Stimulated activated CD4-positive, alpha-beta T cell treated with anti-CD3 and anti-CD28 coated beads, Interleukin-4, amount 100 ng/mL, for 1 hour (primary cell): ENCODE data around the gene GAPVD1.
"Not testable (repeated sequence)": the region's sequence is repeated elsewhere in the genome, so short reads cannot be mapped to it uniquely, and the experiment has no call there.

Source experiments
- DNase-seq: peaks from one replicate; pipeline ENCODE4 v3.0.0-alpha.2; 2020

Gene GAPVD1

DNA sequence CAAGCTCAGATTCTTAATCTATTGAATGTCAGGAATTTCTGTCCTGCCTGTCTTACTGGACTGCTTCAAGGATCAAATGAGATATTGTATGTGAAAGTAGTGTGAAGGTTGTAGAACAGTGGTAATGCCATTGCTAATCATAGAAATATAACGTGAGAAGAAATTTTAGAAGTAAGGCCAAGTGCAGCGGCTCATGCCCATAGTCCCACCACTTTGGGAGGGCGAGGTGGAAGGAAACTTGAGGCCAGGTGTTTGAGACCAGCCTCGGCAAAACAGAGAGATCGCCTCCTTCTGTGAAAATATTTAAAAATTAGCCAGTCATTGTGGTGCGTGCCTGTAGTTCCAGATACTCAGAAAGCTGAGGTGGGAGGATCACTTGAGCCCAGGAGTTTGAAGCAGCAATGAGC lies 15.4 kb upstream of the GAPVD1 start:
- DNase-seq = no peak

DNA sequence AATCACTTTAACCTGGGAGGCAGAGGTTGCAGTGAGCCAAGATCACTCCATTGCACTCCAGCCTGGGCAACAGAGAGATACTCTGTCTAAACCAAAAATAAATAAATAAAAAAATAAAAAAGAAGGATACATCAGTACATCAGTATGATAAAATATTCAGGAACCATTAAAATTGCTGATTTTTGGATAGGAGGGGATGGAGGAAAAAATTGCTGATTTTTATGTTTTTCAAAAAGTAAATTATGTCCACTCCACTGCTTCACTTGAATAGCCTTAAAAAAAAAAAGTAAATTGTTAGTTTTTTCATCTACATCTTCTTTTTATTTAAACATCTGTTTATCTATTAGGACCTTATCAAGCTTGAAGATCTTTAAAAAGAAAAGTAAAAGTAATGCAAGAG lies 7.4 kb upstream of the GAPVD1 start:
- no peak for DNase-seq

DNA sequence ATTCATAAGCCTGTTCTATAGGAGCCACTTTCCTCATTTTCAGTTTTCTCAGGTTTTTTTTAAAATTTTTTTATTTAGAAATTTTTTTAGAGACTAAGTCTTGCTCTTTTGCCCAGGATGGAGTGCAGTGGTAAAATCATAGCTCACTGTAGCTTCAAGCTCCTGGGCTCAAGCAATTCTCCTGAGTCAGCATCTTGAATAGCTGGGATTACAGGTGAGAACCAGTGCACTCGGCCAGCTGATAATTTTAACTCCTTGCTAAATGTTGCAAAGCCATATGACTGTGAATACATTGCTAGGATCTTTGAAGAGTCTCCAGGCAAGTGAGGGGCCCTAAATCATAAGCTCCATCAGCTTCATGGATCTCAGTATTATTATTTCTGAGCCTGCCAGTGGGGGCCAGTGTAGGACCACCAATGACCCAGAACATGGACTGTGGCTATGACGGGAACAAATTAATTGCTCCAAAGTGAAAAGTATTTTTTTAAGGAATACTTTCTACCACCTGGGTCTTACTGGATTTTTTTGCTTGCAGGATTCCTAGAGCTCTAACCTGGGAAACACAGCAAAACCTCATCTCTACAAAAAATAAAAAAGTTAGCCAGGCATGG lies 5.7 kb upstream of the GAPVD1 start:
- DNase-seq = no peak

- DNase-seq = no peak
Observed at GRCh38 chr9:125258160-125258785, 3.4 kb upstream of the GAPVD1 start.

- DNase-seq = no peak
Observed at GRCh38 chr9:125258832-125259534, 2.6 kb upstream of the GAPVD1 start.

GRCh38 chr9:125260561-125260960 lies 1.1 kb upstream of the GAPVD1 start:
- no peak for DNase-seq

DNA sequence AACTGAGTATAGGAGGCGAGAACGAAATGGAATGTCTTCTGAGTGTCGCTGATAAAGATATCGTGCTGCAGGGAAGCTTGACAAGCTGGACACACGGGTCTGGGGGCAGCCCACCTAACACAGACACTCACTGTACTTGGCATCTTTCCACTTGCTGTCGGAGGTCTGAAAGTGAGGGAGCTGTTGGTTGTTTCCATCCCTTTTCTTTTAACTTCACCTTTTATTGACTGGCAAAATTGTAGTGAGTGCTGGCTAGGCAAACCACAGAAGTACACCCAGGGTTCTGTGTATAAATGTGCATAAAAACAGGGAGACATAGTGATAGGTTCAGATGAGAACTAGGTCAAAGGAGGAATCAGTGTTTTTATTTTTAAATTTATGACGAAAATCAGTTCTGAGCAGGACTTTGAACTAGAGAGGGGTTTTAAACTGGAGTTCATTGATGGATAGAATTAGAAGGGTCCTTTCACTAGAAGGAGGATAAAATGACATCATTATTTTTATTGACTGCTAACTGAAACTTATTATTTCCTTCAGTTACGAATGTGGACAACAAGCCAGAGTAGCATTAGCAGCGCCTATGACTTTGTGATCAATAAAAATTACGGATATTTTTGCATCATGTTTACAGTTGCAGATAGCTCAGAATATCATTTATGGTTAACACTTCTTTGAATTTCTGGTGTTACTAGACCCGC lies 817 bp downstream of the GAPVD1 start:
- DNase-seq = no peak

DNA sequence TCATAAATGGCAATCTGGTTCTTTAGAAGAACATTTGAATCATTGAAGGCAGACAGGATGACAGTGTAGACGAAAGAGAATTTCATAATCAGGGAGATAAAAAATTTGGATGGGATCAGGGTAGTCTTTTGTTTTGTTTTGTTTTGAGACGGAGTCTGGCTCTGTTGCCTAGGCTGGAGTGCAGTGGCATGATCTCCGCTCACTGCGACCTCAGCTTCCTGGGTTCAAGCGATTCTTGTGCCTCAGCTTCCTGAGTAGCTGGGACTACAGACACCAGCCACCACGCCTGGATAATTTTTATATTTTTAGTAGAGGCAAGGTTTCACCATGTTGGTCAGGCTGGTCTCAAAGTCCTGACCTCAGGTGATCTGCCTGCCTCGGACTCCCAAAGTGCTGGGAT lies 2.4 kb downstream of the GAPVD1 start:
- DNase-seq = not testable (repeated sequence)

GRCh38 chr9:125268394-125269013 lies 6.9 kb downstream of the GAPVD1 start:
- DNase-seq = no peak

- DNase-seq = no peak
Observed at GRCh38 chr9:125269014-125269397, 7.4 kb downstream of the GAPVD1 start.

- no peak for DNase-seq
Observed at GRCh38 chr9:125271081-125271480, 9.5 kb downstream of the GAPVD1 start.

DNA sequence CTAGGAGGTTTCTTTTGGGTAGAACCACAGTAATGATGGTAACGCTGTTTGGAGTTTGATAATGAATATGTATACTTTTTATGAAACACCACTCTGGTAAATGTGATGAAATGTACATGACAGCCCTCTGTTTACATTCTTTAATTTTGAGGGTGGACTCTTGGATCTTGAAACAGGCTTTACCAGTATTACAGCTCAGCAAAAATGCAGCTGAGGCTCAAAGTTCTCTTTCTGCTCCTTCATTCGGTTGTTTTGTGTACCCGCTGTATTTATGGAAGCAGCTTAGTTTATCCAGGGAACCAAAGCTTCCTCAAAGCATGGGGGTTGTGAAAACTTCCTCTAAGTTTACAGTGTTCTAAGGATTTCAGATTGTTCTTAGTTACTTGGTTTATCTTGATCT lies 11.1 kb downstream of the GAPVD1 start:
- DNase-seq = no peak

GRCh38 chr9:125276771-125277170 lies 15.1 kb downstream of the GAPVD1 start:
- DNase-seq = no peak

GRCh38 chr9:125277411-125277810 lies 15.8 kb downstream of the GAPVD1 start:
- no peak for DNase-seq

GRCh38 chr9:125280945-125281344 lies 19.3 kb downstream of the GAPVD1 start:
- DNase-seq = no peak

DNA sequence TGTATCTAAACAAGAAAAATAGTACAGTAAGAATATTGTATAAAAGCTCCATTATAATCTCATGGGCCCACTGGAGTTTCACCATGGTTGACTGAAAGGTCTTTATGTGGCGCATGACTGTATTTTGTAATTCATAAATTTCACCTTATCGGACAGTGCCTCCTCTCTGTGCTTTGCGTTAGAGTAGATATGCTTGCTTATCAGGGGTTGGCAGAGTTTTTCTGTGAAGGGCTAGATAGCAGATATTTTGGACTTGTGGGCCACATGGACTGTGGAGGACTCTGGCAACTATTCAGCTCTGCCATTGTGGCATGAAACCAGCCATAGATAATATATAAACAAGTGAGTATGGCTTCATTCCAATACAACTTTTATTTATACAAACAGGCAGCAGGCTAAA lies 23.2 kb downstream of the GAPVD1 start:
- DNase-seq = no peak

DNA sequence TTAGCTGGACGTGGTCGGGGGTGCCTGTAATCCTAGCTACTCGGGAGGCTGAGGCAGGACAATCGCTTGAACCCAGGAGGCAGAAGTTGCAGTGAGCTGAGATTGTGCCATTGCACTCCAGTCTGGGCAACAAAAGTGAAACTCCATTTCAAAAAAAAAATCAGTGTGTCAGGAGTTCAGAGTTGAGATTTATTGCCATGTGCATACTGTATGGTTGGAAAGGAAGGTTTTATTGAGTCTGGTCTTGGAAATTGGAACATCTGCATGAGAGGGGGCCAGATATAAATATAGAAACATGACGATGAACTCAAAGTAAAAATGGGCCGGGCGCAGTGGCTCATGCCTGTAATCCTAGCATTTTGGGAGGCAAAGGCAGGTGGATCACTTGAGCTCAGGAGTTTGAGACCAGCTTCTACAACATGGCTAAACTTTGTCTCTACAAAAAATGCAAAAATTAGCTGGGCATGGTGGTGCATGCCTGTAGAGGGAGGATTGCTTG lies 25.4 kb downstream of the GAPVD1 start:
- not testable (repeated sequence) for DNase-seq

- no peak for DNase-seq
Observed at GRCh38 chr9:125293134-125293533, 31.5 kb downstream of the GAPVD1 start.

GRCh38 chr9:125295657-125296056 lies 34.0 kb downstream of the GAPVD1 start:
- no peak for DNase-seq

DNA sequence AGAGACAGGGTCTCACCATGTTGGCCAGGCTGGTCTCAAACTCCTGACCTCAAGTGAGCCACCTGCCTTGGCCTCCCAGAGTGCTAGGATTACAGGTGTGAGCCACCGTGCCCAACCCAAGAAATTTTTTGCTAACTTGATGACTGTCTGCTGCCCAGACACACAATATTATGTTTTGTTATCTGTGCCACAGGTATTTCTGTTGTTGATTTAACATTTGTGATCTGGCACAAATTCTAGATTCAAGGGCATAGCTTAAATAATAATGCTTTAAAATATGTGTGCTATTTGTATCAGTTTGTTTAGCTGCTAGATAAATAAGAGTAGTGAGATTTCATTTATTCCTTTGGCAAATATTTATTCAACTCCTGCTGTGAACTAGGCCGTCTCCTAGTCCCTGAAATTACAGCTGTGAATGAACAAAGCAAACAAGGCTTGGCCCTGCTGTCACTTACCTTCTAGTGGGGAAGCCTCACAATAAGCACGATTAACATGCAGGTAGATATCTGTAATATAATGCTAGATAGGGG lies 35.3 kb downstream of the GAPVD1 start:
- no peak for DNase-seq

GRCh38 chr9:125297917-125298316 lies 36.3 kb downstream of the GAPVD1 start:
- no peak for DNase-seq

DNA sequence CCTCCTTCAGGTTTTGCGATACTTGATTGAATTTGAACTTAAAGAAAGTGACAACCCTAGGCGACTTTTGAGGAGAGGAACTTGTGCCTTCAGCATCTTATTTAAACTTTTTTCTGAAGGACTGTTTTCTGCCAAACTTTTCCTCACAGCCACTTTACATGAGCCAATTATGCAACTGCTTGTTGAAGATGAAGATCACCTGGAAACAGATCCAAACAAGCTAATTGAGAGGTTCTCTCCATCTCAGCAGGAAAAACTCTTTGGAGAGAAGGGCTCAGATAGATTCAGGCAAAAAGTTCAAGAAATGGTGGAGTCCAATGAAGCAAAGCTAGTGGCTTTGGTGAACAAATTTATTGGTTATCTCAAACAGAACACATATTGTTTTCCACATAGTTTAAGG lies 40.6 kb downstream of the GAPVD1 start:
- DNase-seq = no peak

- DNase-seq = no peak
Observed at GRCh38 chr9:125304273-125304672, 42.6 kb downstream of the GAPVD1 start.
